ENCODE results near the gene PLA2G15. TPM values are rescaled to one million over a fixed set of nuclear protein-coding genes. Genes with fewer than 3 reads are reported as not detected.

The PLA2G15 gene
- total RNA-seq, 1 experiment from 2014 or later: 10.2 TPM

GRCh38 chr16:68244903-68245853 lies at the start of gene PLA2G15 (continued):
- peak; percentile 87 for TF ChIP-seq NFYB (CRISPR knock-in tag; conservative IDR thresholded peaks at IDR 0.05; ENCODE audit: low read depth)
- TF ChIP-seq HMGA2 (CRISPR knock-in tag; IDR thresholded peaks at IDR 0.05): no peak
- TF ChIP-seq KAT7 (CRISPR knock-in tag; IDR thresholded peaks at IDR 0.05; ENCODE audit: borderline replicate concordance): no peak
- TF ChIP-seq FOXP4 (CRISPR knock-in tag; IDR thresholded peaks at IDR 0.05): no peak
- TF ChIP-seq CDX4 (CRISPR knock-in tag; IDR thresholded peaks at IDR 0.05; ENCODE audit: borderline replicate concordance): no peak
- 0 out of 2 replicates have a peak, but pooled peaks have one; percentile 28 for TF ChIP-seq PRDM15 (CRISPR knock-in tag; IDR thresholded peaks at IDR 0.05)
- no peak for TF ChIP-seq CTCF (IDR thresholded peaks at IDR 0.05)
- no peak for TF ChIP-seq SMAD4 (CRISPR knock-in tag; IDR thresholded peaks at IDR 0.05)
- no peak for TF ChIP-seq ZNF263 (CRISPR knock-in tag; IDR thresholded peaks at IDR 0.05; ENCODE audit: low read depth)
- no peak; the same call in none of the 2 replicates for TF ChIP-seq ETV6 (CRISPR knock-in tag; IDR thresholded peaks at IDR 0.05)
- TF ChIP-seq IRF1 (CRISPR knock-in tag; IDR thresholded peaks at IDR 0.05): no peak
- TF ChIP-seq ZBTB21 (CRISPR knock-in tag; IDR thresholded peaks at IDR 0.05; ENCODE audit: borderline replicate concordance): 0 out of 2 replicates have a peak, but pooled peaks have one; percentile 3
- no peak for TF ChIP-seq ZNF396 (CRISPR knock-in tag; IDR thresholded peaks at IDR 0.05; ENCODE audit: borderline replicate concordance)
- no peak for TF ChIP-seq MXD4 (CRISPR knock-in tag; IDR thresholded peaks at IDR 0.05; ENCODE audit: borderline replicate concordance)
- no peak for TF ChIP-seq ESRRA (CRISPR knock-in tag; IDR thresholded peaks at IDR 0.05; ENCODE audit: borderline replicate concordance)
- TF ChIP-seq IRF2 (CRISPR knock-in tag; IDR thresholded peaks at IDR 0.05; ENCODE audit: borderline replicate concordance, low read depth): no peak
- TF ChIP-seq ZNF512 (CRISPR knock-in tag; IDR thresholded peaks at IDR 0.05; ENCODE audit: borderline replicate concordance): no peak
- no peak for TF ChIP-seq USF1 (CRISPR knock-in tag; IDR thresholded peaks at IDR 0.05)
- peak; percentile 56 for TF ChIP-seq GABPB1 (CRISPR knock-in tag; IDR thresholded peaks at IDR 0.05)
- peak; percentile 68; the same call in 1 of the 2 replicates for TF ChIP-seq MYBL2 (CRISPR knock-in tag; IDR thresholded peaks at IDR 0.05)
- no peak for TF ChIP-seq CREB1 (CRISPR knock-in tag; IDR thresholded peaks at IDR 0.05)
- TF ChIP-seq ZNF232 (CRISPR knock-in tag; IDR thresholded peaks at IDR 0.05): no peak
- TF ChIP-seq TP53 (CRISPR knock-in tag; IDR thresholded peaks at IDR 0.05): no peak; the same call in 1 of the 2 replicates
- 0 out of 2 replicates have a peak, but pooled peaks have one; percentile 21 for TF ChIP-seq ZNF416 (CRISPR knock-in tag; IDR thresholded peaks at IDR 0.05)
- TF ChIP-seq TEAD1 (CRISPR knock-in tag; IDR thresholded peaks at IDR 0.05): no peak
- no peak for TF ChIP-seq NR1H2 (CRISPR knock-in tag; IDR thresholded peaks at IDR 0.05)

Measured in WTC11 (cell line).